HCT116 (cell line): ENCODE results near the gene AWAT2.

Source experiments
- CEBPB ChIP-seq: IDR thresholded peaks from 2 replicates; pipeline ENCODE4 v1.6.1; 2012; ENCODE audit warnings: low read depth
- CTCF ChIP-seq, 3 experiments: fragments of 200-600 bp in 1 of 3; sonication (generic) in 1 of 3; IDR thresholded peaks in 2 of 3; conservative IDR thresholded peaks in 1 of 3; 2 replicates each; pipeline ENCODE4 v1.5.1; 2012 to 2017; ENCODE audit warnings: low read depth in 2 of 3, low read length in 2 of 3, antibody characterized with exemption in 1 of 3, borderline replicate concordance in 1 of 3, control low read depth in 1 of 3, mild to moderate bottlenecking in 1 of 3, mixed read lengths in 1 of 3, mixed run types in 1 of 3, moderate library complexity in 1 of 3; ENCODE audit not compliant: insufficient read depth in 1 of 3
- EZH2 ChIP-seq: fragments of 200-600 bp; sonication (generic); IDR thresholded peaks from 2 replicates; pipeline ENCODE4 v1.6.1; 2017; ENCODE audit warnings: antibody characterized with exemption, mixed run types
- EZH2phosphoT487 ChIP-seq: fragments of 200-600 bp; IDR thresholded peaks from 2 replicates; pipeline ENCODE4 v1.6.1; 2018; ENCODE audit warnings: antibody characterized with exemption, borderline replicate concordance
- JUND ChIP-seq: IDR thresholded peaks from 2 replicates; pipeline ENCODE4 v1.6.1; 2012
- MAX ChIP-seq: IDR thresholded peaks from 2 replicates; pipeline ENCODE4 v1.6.1; 2012
- POLR2A ChIP-seq: IDR thresholded peaks from 2 replicates; pipeline ENCODE4 v1.7.0; 2011; ENCODE audit warnings: borderline replicate concordance; ENCODE audit not compliant: insufficient read depth, insufficient read length; ENCODE audit errors: extremely low read depth
- POLR2AphosphoS5 ChIP-seq: IDR thresholded peaks from 2 replicates; pipeline ENCODE4 v1.6.1; 2011; ENCODE audit warnings: mild to moderate bottlenecking, low read depth, low read length, moderate library complexity
- RAD21 ChIP-seq: IDR thresholded peaks from 2 replicates; pipeline ENCODE4 v1.6.1; 2012; ENCODE audit warnings: low read depth, mild to moderate bottlenecking
- SRF ChIP-seq: IDR thresholded peaks from 2 replicates; pipeline ENCODE4 v1.6.1; 2012; ENCODE audit warnings: low read depth
- ZNF274 ChIP-seq: fragments of 200-500 bp; sonication (Bioruptor generic); IDR thresholded peaks from 2 replicates; pipeline ENCODE4 v1.6.1; 2014; ENCODE audit warnings: mild to moderate bottlenecking, low read depth, low read length, inconsistent platforms

- TF ChIP-seq CTCF (IDR thresholded peaks at IDR 0.05 in 2 of 3, conservative IDR thresholded peaks at IDR 0.05 in 1 of 3; ENCODE audit: borderline replicate concordance in 1 of 3, insufficient read depth in 1 of 3, low read depth in 2 of 3, low read length in 2 of 3) (no peak), EZH2 (no peak), CEBPB (no peak), EZH2phosphoT487 (no peak), JUND (no peak), RAD21 (no peak), POLR2AphosphoS5 (no peak), SRF (no peak), POLR2A (no peak), MAX (no peak), ZNF274 (no peak)
Measured at GRCh38 chrX:70082723-70083122, 33.0 kb upstream of the AWAT2 start.
